Measurements from ENCODE around the gene SMARCD2. TPM values are rescaled to one million over a fixed set of nuclear protein-coding genes. Genes with fewer than 3 reads are reported as not detected.

The SMARCD2 gene
- total RNA-seq, 2 donors from 2014 or later, result 182 to 247 TPM

GRCh38 chr17:63827801-63828221 lies 14.7 kb downstream of the SMARCD2 start:
- Histone ChIP-seq H3K27ac (peak overlapping the region; percentile 89 to 90), H3K4me1 (replicated peaks) (peaks cover 5% of the 10 kb centered on the region), H3K9me3 (no peaks in the 10 kb centered on the region), H3K27me3 (replicated peaks; ENCODE audit: insufficient read depth) (no peaks in the 10 kb centered on the region), H3K4me3 (peak overlapping the region; percentile 60 to 73), H3K36me3 (peaks cover 29 to 46% of the 10 kb centered on the region in 2 donors)
- intact Hi-C loops (cut with DNase I), result loop anchor here (5.0 kb wide), 1 partner anchor 56 kb away; the partner anchor contains the start of genes CCDC47 and DDX42
- TF ChIP-seq CTCF (IDR thresholded peaks at IDR 0.05) (no peak), POLR2A (IDR thresholded peaks at IDR 0.05) (no peak), POLR2AphosphoS5 (IDR thresholded peaks at IDR 0.05) (no peak)
- WGBS, result 2% methylated on average over 19 of the region's 19 CpGs
- DNase-seq (ENCODE audit: low spot score), result no peak

GRCh38 chr17:63827002-63827800 lies 15.3 kb downstream of the SMARCD2 start, which contains the start of the genes FTSJ3 and PSMC5:
Gene FTSJ3, minus strand, starts transcription at chr17:63827663. Its CDS starts 761 bp downstream, at chr17:63826902.
Gene PSMC5, plus strand, starts transcription at chr17:63827431. Its CDS starts 60 bp downstream, at chr17:63827491.
- WGBS, result under 1% methylated on average over 58 of the region's 58 CpGs
- Histone ChIP-seq H3K27me3 (replicated peaks; ENCODE audit: insufficient read depth) (no peaks in the 10 kb centered on the region), H3K4me1 (replicated peaks) (peaks cover 5% of the 10 kb centered on the region), H3K36me3 (peaks cover 24 to 46% of the 10 kb centered on the region in 2 donors), H3K27ac (peak within 1 kb of the TSS; percentile 89 to 90), H3K9me3 (no peaks in the 10 kb centered on the region), H3K4me3 (peak within 1 kb of the TSS; percentile 60 to 73)
- DNase-seq (ENCODE audit: low spot score), result peak; percentile 95
- intact Hi-C loops (cut with DNase I), result loop anchor here (5.0 kb wide), 1 partner anchor 55 kb away; the partner anchor contains the start of genes CCDC47 and DDX42
- peak; percentile 62 for TF ChIP-seq POLR2A (IDR thresholded peaks at IDR 0.05)
- TF ChIP-seq POLR2AphosphoS5 (IDR thresholded peaks at IDR 0.05), result peak; percentile 91
- TF ChIP-seq CTCF (IDR thresholded peaks at IDR 0.05), result peak in 3 of 4 experiments; percentile 27 to 62 (median 55)

DNA sequence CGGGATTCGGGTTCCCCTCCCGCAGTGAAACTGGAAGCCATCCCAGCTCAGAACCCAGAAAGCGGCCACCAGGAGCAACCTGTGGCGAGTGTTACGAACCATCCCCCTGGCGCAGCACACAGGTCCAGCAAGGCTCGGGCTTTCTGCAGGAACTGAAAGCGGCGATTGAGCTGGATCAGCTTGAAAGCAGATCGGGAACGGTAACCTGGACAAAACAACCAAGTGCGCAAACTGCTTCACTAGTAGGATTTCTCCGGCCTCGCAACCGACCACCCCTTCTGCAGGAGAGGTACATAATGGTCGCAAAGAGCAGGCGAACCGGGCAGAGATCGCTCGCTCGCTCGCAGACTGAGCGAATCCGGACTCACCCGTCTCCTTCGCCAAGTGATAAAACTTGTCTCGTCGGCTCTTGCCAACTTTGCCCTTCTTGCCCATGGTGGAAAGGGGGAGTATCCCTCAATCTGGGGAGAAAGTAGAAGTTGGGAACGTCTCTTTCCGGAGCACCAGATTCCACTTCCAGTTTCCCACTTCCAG lies 15.9 kb downstream of the SMARCD2 start:
- Histone ChIP-seq H3K27ac (peak overlapping the region; percentile 89 to 90), H3K4me1 (replicated peaks) (peaks cover 5% of the 10 kb centered on the region), H3K36me3 (peaks cover 25 to 52% of the 10 kb centered on the region in 2 donors), H3K27me3 (replicated peaks; ENCODE audit: insufficient read depth) (no peaks in the 10 kb centered on the region), H3K4me3 (peak overlapping the region; percentile 60 to 73), H3K9me3 (no peaks in the 10 kb centered on the region)
- TF ChIP-seq CTCF (IDR thresholded peaks at IDR 0.05), result no peak
- no peak for TF ChIP-seq POLR2AphosphoS5 (IDR thresholded peaks at IDR 0.05)
- TF ChIP-seq POLR2A (IDR thresholded peaks at IDR 0.05), result no peak
- DNase-seq (ENCODE audit: low spot score), result peak; percentile 23
- intact Hi-C loops (cut with DNase I), result loop anchor here (5.0 kb wide), 1 partner anchor 54 kb away; the partner anchor contains the start of genes CCDC47 and DDX42
- WGBS, result under 1% methylated on average over 31 of the region's 31 CpGs

DNA sequence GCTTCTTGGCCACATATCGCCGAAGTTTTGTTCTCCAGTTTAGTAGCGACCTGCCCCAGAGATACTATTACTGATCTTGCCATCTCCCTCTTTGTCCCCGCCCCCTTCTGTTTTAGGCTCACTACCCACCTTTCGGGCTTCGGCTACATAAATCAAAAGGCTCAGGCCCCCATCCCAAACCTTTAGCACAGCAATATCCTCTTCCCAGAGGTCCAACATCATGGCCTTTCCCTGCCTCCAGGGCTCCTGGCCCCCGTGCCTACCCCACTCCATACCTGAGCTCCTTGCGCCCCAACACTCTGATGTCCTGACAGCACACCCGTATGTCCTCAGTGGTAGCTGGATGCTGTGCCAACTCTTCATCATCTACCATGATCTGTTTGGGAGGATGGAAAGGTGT lies 18.1 kb downstream of the SMARCD2 start:
- H3K36me3 ChIP-seq, result peaks cover 23 to 45% of the 10 kb centered on the region in 2 donors

More for the DNA sequence above, 18.1 kb downstream of the SMARCD2 start:
- H3K4me3 ChIP-seq, result no peak overlapping the region
- TF ChIP-seq POLR2AphosphoS5 (IDR thresholded peaks at IDR 0.05) (no peak), CTCF (IDR thresholded peaks at IDR 0.05) (no peak), POLR2A (IDR thresholded peaks at IDR 0.05) (no peak)
- H3K4me1 ChIP-seq (replicated peaks), result peaks cover 5% of the 10 kb centered on the region
- H3K27me3 ChIP-seq (replicated peaks; ENCODE audit: insufficient read depth), result no peaks in the 10 kb centered on the region
- DNase-seq (ENCODE audit: low spot score), result no peak
- no peaks in the 10 kb centered on the region for H3K9me3 ChIP-seq
- H3K27ac ChIP-seq, result no peak overlapping the region
- WGBS, result 94% methylated on average over 9 of the region's 9 CpGs
- intact Hi-C loops (cut with DNase I), result no loop called here
